Endodermal cell (in vitro differentiated cells): ENCODE data around the gene LCN6. TPM values are rescaled to one million over a fixed set of nuclear protein-coding genes. Genes with fewer than 3 reads are reported as not detected.

Experiments
- DNase-seq: peaks from one replicate; pipeline ENCODE4 v3.0.0-alpha.2; 2017
- H3K27ac ChIP-seq: 2 replicates; pipeline ENCODE4 v1.5.1; 2013; ENCODE audit warnings: mild to moderate bottlenecking, low read depth, low read length, moderate library complexity
- H3K27me3 ChIP-seq: 2 replicates; pipeline ENCODE4 v1.6.1; 2013; ENCODE audit warnings: mild to moderate bottlenecking, low read length, moderate library complexity; ENCODE audit not compliant: insufficient read depth, control insufficient read depth, poor library complexity, severe bottlenecking
- H3K36me3 ChIP-seq: 2 replicates; pipeline ENCODE4 v1.7.0; 2013; ENCODE audit warnings: mild to moderate bottlenecking, low read length, moderate library complexity; ENCODE audit not compliant: control insufficient read depth, insufficient read depth
- H3K4me1 ChIP-seq: one replicate; pipeline ENCODE4 v1.7.0; 2013; ENCODE audit warnings: low read length; ENCODE audit not compliant: control insufficient read depth, insufficient read depth
- H3K4me3 ChIP-seq: 2 replicates; pipeline ENCODE4 v1.5.1; 2013; ENCODE audit warnings: mild to moderate bottlenecking, low read length, moderate library complexity
- H3K9ac ChIP-seq: 2 replicates; pipeline ENCODE4 v1.6.1; 2013; ENCODE audit warnings: mild to moderate bottlenecking, low read length, moderate library complexity; ENCODE audit not compliant: poor library complexity, severe bottlenecking; ENCODE audit errors: extremely low read depth
- H3K9me3 ChIP-seq: 2 replicates; pipeline ENCODE4 v1.6.1; 2013; ENCODE audit warnings: mild to moderate bottlenecking, low read length, moderate library complexity; ENCODE audit not compliant: control insufficient read depth
- H3K27ac Mint-ChIP-seq: 2 replicates; pipeline ENCODE4 v1.8.0; 2020; ENCODE audit warnings: mixed read lengths
- H3K27me3 Mint-ChIP-seq: 2 replicates; pipeline ENCODE4 v1.8.0; 2021; ENCODE audit warnings: mild to moderate bottlenecking, mixed read lengths; ENCODE audit not compliant: insufficient read depth
- H3K36me3 Mint-ChIP-seq: 2 replicates; pipeline ENCODE4 v1.8.0; 2020; ENCODE audit warnings: low read depth, mixed read lengths
- H3K4me1 Mint-ChIP-seq: 2 replicates; pipeline ENCODE4 v1.8.0; 2020; ENCODE audit warnings: mixed read lengths
- H3K4me3 Mint-ChIP-seq: 2 replicates; pipeline ENCODE4 v1.8.0; 2020; ENCODE audit warnings: mild to moderate bottlenecking, moderate library complexity, mixed read lengths
- H3K9me3 Mint-ChIP-seq: 2 replicates; pipeline ENCODE4 v1.8.0; 2020; ENCODE audit warnings: mild to moderate bottlenecking, mixed read lengths
- CTCF ChIP-seq: fragments of 200-600 bp; sonication (generic); conservative IDR thresholded peaks from 2 replicates; pipeline ENCODE4 v1.5.0; 2021; ENCODE audit warnings: antibody characterized with exemption, mild to moderate bottlenecking
- WGBS, 2 experiments: methylation state at CpG; one replicate each; pipeline versions ENCODE4 v1.1.5 to v1.1.7; 2013; ENCODE audit warnings: missing lambda C conversion rate in 2 of 2, mixed read lengths in 1 of 2; ENCODE audit not compliant: insufficient coverage in 1 of 2, insufficient read length in 1 of 2; 5-methylcytosine and 5-hydroxymethylcytosine counted together
- total RNA-seq, 2 donors: library from RNA; stranded (reverse); fragmentation: NEBNext Ultra II Directional in 1 of 2; extraction: Animal tissue kit (Norgen Biotek cat#: 25700) in 1 of 2; gene quantifications; 2 replicates in 1 of 2; 3 replicates in 1 of 2; pipeline ENCODE4 v1.2.1, GENCODE V29; 2021

LCN6 gene
- total RNA-seq, 2 donors from 2014 or later, result not detected

- no peak for DNase-seq
Observed at GRCh38 chr9:136774416-136775045, 26.2 kb upstream of the LCN6 start.

GRCh38 chr9:136773386-136774044, 25.2 kb upstream of the LCN6 start:
- H3K4me3 ChIP-seq, result no peak overlapping the region
- H3K9me3 ChIP-seq, result peaks cover 19% of the 10 kb centered on the region
- peak; percentile 91 for DNase-seq
- Mint-ChIP-seq H3K27ac (no peak overlapping the region), H3K36me3 (no peaks in the 10 kb centered on the region), H3K4me1 (no peaks in the 10 kb centered on the region), H3K4me3 (no peak overlapping the region), H3K27me3 (peaks cover 24% of the 10 kb centered on the region), H3K9me3 (peaks cover 22% of the 10 kb centered on the region)
- H3K4me1 ChIP-seq, result no peaks in the 10 kb centered on the region
- WGBS, 2 experiments, result 81% methylated on average over 4 to 7 of the region's 7 CpGs
- no peak overlapping the region for H3K9ac ChIP-seq
- TF ChIP-seq CTCF, result no peak
- H3K36me3 ChIP-seq, result no peaks in the 10 kb centered on the region
- peaks cover 9% of the 10 kb centered on the region for H3K27me3 ChIP-seq
- H3K27ac ChIP-seq, result no peak overlapping the region

More at GRCh38 chr9:136774416-136775045, 26.2 kb upstream of the LCN6 start:
- Histone ChIP-seq H3K4me3 (no peak overlapping the region), H3K36me3 (no peaks in the 10 kb centered on the region), H3K9me3 (peaks cover 19% of the 10 kb centered on the region), H3K4me1 (no peaks in the 10 kb centered on the region), H3K9ac (no peak overlapping the region), H3K27me3 (peaks cover 9% of the 10 kb centered on the region), H3K27ac (no peak overlapping the region)
- no peaks in the 10 kb centered on the region for H3K4me1 Mint-ChIP-seq
- H3K27me3 Mint-ChIP-seq, result peaks cover 33% of the 10 kb centered on the region
- H3K9me3 Mint-ChIP-seq, result peaks cover 28% of the 10 kb centered on the region
- H3K27ac Mint-ChIP-seq, result no peak overlapping the region
- no peak overlapping the region for H3K4me3 Mint-ChIP-seq
- no peak for TF ChIP-seq CTCF
- H3K36me3 Mint-ChIP-seq, result no peaks in the 10 kb centered on the region
- 83 to 90% methylated on average over 10 to 12 of the region's 12 CpGs for WGBS, 2 experiments

- DNase-seq, result no peak
- no peaks in the 10 kb centered on the region for H3K36me3 ChIP-seq
- WGBS, 2 experiments, result 94 to 100% methylated on average over 1 to 3 of the region's 3 CpGs
- H3K27me3 ChIP-seq, result no peaks in the 10 kb centered on the region
- H3K4me1 ChIP-seq, result no peaks in the 10 kb centered on the region
- Mint-ChIP-seq H3K36me3 (no peaks in the 10 kb centered on the region), H3K27me3 (peaks cover 14% of the 10 kb centered on the region), H3K27ac (peak overlapping the region; percentile 13), H3K4me1 (no peaks in the 10 kb centered on the region), H3K9me3 (peaks cover 21% of the 10 kb centered on the region), H3K4me3 (no peak overlapping the region)
- no peak overlapping the region for H3K4me3 ChIP-seq
- TF ChIP-seq CTCF, result no peak
- H3K9ac ChIP-seq, result no peak overlapping the region
- H3K9me3 ChIP-seq, result peaks cover 19% of the 10 kb centered on the region
- no peak overlapping the region for H3K27ac ChIP-seq
Observed at GRCh38 chr9:136771907-136772415, 23.6 kb upstream of the LCN6 start.
